Embryonic facial prominence (tissue), 1 donor: Measurements from ENCODE around the gene PRRC2C.

Experiments used
- DNase-seq: peaks from one replicate; pipeline ENCODE4 v3.0.0-alpha.2; 2016; ENCODE audit errors: extremely low spot score

Gene PRRC2C

DNA sequence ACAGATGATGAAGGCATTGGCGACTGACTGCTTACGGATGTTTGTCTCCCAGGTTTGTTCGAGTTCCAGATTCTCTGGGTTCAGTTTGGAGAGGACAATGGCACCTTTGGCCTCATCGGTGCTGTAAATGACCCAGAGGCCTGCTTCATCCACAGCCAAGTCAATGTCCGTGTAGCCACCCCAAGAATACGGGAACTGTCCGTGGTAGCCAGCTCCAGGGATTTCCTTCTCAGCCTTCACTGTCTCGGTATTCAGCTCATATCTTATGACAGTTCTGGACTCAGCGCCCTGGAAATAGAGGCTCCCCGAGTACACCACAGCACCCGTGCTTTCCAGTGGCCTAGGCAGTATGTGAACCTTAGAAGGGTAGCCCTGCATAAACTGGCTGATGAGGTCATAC, 150.8 kb downstream of the PRRC2C start:
- DNase-seq: no peak

DNA sequence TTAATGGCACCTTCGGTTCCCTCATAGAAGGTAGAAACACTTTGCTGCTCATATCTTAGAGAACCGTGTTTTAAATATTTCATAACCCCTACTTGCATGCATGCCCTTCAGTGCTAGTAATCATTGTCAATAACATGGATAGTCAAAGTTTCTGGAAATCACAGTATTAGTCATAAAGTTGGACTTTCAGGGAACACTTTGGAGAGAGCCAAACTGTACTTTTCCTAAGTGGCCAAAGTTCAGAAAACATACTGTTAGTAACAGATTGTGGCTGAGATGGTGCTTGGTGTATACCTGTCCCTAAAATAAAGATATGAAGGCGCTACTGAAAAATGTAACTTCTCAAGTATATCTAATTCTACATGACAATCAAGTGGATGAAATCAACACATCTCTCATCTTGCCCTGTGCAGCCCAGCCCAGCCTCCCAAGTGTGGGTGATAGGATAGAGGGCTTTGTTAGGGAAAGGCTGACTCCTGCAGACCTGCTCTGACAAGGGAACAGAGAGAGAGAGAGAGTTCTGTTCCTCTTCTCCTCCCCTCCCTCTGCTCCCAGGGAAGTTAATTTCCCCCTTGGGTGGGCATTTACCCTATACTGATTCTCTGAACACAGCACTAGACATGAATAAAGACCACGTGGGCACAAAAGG, 152.7 kb downstream of the PRRC2C start:
- no peak for DNase-seq

DNA sequence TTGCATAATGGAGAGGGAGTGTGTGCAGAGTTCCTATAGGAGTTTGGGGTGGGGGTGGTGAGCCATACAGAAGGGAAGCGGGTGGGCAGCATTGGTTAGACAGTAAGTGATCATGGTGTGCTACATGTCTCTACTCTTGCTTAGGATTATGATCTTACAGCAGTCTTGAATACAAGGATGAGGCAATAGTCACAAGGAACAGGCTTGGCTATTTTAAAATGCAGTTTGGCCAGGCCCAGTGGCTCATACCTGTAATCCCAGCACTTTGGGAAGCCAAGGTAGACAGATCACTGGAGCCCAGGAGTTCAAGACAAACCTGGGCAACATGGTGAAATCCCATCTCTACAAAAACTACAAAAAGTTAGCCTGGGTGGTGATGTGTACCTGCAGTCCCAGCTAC, 154.9 kb downstream of the PRRC2C start:
- no peak for DNase-seq

DNA sequence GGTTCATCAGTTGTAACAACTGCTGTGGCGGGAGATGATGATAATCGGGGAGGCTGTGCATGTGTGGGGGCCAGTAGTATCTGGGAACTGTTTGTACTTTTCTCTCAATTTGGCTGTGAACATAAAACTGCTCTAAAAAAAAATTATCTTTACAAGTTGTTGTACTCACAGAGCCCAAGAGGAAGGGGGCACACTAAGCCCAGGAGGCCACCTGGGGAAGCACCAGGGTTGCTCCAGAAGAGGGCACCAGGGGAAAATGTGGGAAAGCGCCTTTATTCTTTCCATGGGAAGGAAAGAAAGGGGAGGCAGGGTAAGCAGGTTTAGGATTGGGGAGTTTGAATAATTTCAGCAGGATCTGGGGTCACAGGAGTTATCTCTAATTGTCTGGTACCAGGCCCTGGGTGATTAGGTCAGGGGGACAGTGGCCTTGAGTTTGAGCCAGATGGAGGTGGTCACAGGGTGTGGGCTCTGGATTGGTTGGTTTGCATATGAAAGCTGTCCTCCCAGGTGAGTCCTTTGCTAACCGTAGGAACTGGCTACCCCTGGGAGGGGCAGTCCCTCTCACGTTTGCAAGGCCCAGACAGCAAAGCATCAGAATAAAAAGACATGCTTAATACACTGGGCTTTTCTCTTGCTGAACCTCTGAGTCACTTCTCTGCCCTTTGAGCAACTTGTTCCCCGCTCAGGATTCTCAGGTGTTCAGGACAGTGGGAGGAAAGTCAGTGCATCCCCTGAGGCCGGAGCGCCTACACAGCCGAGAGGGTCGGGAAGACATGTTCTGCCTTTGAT, 155.9 kb downstream of the PRRC2C start:
- no peak for DNase-seq

DNA sequence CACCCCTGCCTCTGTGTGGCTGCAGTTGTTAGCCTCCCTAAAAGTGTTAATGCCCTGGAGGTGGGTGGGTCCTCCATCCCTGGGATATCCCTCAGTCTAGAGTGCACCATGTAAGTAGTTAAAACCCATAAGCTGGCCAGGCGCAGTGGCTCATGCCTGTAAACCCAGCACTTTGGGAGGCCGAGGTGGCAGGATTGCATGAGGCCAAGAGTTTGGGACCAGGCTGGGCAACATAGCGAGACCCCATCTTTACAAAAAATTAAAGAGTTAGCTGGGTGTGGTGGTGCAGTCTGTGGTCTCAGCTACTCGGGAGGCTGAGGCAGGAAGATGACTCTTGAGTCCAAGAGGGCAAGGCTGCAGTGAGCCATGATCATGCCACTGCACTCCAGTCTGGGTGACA, 156.9 kb downstream of the PRRC2C start:
- DNase-seq: no peak
